GM21619 (cell line): ENCODE data around the gene SMIM1.

Source experiments
- ATAC-seq: cut with Tn5 transposase; IDR thresholded peaks from one replicate; pipeline ENCODE4 v1.9.1; 2021; ENCODE audit not compliant: unreplicated experiment

Gene SMIM1

DNA sequence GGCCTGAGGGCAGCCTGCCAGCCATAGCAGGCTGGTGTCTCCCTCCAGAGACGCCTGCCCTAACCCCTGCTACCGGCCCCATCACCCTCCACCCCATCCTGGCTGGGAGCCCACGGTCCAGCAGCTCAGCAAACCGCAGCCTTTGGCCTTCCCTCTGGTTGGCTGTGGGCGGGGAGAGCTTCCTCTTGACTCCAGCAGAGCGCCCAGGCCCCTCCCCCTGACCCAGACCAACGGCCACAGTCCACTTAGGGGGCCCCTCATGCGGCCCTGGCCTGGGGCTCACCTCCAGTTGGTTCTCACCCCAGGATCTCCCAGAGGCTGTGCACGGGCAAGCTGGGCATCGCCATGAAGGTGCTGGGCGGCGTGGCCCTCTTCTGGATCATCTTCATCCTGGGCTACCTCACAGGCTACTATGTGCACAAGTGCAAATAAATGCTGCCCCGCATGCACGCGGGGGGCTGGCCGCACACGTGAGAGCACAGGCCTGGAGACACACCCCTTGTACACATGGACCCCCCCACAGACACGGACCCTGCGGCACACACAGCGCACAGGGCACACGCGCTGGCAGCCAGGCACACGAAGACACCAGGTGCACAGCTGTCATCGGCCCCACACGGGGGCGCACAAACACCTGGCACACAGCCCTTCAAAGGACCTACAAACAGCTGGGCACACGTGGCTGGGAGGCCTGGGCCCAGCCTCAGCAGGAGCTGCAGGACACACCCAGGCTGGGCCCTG, 3.1 kb downstream of the SMIM1 start:
- peak; percentile 38 for ATAC-seq

DNA sequence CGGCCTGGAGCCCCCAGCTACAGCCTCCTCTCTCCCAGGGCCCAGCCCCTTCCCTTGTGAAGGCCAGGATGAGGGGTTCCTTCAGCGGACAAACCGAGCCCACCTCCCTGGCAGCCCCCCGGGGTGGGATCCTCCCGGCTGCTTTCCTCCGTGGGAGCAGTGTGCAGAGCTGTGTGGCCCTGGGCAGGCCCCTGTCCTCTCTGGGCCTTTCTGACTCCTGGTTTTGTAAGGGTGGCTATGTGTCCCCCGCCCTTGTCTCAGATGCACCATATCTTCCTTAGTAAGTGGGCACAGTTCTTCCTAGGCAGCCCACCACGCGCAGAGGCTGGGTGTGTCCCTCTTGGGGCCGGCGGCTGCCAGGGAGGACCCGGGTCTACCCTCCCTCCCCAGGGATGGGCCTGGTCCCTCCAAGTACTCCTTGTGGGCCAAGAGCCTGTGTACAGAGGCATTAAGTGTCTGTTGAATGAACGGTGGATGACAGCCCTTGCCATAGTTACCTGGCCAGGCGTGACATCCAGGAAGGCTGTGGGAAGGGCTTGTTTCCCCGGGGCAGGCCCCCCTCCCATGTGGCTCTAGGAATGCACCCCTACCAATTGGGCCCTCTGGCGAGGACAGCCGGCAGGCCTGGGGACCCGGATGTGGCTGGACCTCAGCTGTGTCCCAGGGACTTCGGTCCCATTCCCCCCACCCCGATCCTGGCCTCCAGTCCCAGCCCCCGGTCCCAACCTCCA, 3.8 kb downstream of the SMIM1 start:
- no peak for ATAC-seq

DNA sequence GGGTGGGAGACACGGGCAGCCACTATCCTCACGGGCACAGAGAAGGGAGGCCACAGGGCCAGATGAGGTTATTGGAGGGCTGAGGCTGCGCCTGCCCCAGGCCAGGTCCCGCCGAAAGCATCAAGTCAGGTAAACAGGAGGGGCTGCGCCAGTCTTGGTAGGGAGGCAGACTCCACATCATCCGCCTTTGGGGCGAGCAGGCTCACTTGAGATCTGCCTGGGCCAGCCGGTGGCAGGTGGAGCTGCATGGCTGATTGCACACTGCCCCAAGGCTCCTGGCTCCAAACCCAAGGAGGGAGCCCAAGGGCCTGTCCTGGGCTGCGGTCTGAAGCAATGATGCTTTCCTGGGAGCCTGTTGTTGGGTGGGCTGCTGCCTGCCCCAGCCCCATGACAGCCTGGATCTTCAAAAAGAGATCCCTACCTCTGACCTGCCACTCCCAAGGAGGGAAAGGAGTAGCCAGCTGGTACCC, 4.6 kb downstream of the SMIM1 start:
- no peak for ATAC-seq

DNA sequence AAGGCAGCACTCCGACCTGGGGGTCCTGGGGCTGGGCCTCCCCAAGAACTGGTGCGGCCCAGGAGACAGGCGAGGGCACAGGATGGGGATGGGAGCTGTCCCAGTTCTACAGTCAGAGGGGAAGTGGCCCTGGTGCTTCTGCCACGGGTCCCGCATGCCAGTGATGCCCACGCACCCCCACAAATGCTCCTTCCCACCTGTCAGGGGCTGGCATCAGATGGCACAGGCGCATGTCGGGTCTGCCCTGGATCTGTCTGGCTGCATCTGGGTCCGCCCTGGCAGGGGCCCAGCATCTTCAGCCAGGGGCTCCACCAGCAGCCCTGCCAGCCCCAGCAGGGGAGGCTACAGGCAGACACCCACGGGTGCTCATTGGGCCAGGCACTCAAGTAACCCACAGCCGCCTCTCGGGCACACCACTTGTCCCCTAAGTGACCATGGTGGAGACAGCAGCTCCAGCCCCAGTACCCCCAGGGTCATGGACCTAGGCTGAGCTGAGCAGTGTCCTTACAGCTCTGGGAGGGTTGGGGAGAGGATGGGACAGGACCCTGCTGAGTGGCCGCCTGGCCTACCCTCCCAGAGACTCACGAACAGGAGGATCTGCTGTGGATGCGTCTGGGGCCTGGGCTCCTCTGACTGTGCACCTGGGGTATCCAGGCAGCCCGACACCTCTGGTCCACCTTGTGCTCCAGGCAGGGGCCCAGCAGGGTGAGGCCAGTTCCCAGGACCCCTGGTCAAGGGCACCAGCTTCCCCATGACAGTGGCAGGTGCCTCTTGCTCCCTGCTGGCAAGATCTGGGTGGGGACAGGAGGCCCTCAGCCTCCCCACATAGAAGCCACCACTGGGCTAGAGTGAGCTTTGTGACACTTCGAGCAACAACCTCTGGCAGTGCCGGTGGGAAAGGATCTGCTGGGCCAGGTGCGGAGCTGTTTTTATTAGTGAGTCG, 5.4 kb downstream of the SMIM1 start:
- no peak for ATAC-seq

DNA sequence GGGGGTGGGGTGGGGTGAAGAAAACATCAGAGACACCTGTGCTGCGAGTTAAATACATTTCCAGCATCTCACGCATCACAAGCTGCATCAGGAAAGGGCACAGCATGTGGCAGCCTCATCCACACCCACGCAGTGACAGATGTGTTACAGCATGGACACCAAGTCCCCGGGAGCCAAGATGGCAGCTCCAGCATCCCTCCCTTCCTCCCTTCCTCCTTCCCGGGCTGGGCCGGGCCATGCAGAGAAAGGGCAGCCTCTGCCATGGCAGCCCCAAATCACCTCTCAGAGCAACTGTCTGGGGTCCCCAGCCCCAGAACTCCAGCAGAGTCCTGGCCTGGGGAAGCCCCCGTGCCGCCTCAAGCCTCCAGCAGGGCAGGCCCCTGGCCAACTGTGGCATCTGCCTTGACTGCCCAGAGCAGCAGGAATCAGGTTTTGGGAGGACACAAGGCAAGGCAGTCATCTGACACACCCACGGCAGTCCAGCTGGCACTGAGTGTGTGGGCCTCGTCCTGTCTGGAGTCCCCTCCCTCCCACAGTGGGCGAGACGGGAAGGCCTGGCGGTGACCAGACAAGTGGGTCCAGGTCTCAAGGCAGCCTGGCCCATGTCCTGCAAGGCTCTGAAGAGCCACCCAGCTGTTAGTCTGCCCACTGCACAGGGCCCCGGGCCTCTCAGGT, 6.2 kb downstream of the SMIM1 start:
- ATAC-seq: no peak

DNA sequence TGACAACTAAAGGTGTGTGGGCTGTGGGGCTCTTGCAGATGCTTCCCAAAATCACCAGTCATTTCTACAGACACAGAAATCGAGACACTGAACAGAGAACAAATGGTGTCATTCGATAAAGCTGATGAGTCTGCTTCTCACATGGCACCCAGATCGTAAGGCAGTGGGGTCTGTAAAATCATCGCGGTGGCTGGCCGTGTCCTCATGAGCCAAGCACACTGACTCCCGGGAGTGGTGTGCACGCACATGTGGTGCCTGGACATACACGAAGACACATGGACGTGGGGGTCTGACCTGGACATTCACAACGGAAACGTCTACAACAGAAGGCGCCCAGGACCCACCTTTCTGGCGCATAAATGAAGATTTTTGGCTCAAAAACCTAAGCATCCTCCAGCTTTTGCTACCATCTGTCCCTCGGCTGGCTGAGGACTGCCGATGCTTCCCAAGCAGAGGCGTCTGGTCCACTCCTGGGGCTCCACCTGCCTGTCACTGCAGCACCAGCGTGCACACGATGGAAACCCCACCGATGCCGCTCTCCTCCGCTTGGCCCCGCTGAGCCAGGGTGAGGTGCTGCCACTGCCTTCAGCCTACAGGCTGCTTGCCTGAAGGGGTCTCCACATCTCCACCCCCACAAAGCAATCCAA, 6.8 kb downstream of the SMIM1 start:
- ATAC-seq: no peak

DNA sequence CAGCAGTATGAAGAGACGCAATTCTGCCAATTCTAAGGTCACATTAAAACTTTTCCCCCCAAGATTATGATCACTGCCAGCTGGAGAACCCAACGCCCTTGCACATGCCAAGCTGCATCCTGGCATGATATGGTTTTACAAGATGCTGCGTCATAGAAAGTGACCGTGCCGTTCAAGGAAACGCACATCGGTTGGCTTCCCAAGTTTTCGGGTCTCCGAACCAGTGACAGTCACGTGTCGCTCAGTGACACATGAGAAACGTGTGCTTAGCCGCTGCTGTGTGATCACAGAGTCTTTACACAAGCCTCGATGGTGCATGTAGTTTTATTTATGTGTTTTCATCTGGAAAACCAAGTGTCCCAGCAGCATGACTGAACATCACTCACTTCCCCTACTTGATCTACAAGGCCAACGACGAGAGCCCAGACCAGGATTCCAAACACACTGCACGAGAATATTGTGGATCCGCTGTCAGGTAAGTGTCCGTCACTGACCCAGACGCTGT, 7.4 kb downstream of the SMIM1 start:
- no peak for ATAC-seq

DNA sequence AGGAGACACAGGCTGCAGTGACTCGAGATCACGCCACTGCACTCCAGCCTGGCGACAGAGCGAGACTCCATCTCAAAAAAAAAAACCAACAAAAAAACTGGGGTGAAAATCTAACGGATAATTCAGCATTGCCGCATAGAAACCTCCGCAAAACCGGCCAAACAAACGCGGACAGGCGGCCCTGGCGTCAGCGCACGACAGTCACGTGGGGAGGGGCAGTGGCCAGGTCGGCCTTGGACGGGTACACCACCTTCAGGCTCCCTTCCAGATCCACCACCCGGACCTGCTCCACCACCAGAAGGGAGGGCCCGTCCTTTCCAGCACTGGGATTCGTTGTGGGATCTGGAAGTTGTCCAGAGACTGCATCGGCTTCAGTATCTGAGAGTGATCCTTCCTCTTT, 8.4 kb downstream of the SMIM1 start:
- no peak for ATAC-seq

DNA sequence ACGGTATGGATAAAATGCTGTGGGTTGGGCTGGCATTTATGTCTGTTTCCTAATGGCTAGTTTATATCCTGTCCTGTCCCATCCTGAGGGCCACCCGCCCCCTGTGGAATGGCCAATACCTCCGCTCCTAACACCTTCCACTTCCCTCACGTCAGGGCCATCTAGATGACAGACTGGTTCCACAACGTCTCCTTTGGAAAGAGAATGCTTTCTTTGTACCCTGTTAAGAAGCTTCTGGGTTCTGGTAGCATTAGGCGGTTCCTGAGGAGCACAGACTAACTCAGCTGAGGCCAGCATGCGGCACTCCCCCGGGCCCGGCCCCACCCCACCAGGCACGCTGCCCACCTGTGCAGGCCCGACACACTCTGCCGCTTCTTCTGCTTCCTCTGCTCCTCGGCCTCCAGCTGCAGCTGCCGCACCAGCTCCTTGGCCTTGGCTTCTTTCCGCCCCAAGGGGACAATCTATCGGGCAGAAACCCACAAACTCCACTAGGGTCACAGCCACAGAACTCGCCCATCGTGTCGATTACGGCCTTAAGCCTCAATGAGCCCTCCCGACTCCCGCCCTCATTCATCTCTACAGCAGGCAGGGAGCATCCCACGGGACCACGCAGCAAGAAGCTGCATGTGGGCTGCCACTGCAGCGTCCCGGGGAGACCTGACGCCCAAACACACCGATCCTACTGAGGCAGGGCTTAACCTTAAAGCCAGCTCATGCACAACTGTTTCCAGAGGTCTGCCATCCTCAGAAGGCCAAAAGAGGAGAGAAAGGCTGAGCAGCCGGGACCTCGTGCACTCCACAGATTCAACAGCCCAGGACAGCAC, 11.3 kb downstream of the SMIM1 start:
- no peak for ATAC-seq

DNA sequence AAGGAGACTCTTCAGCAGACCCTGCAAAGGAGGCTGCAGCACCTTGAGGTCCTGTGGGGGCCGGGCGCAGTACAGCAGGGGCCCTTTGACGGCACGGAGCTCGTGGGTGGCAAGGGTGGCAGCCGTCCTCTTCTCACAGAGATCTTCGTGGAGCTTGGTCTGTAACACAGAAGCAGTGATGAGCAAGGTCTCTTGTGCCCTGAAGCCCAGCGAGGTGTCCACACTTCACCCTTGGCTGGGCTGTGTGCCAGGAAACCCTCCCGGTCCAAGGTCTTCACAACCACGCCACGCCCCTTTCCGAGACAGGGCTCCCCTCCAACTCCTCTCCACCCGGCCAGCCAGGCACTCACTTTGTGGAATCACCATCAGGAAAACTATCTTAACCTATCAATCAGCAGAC, 12.5 kb downstream of the SMIM1 start:
- no peak for ATAC-seq

DNA sequence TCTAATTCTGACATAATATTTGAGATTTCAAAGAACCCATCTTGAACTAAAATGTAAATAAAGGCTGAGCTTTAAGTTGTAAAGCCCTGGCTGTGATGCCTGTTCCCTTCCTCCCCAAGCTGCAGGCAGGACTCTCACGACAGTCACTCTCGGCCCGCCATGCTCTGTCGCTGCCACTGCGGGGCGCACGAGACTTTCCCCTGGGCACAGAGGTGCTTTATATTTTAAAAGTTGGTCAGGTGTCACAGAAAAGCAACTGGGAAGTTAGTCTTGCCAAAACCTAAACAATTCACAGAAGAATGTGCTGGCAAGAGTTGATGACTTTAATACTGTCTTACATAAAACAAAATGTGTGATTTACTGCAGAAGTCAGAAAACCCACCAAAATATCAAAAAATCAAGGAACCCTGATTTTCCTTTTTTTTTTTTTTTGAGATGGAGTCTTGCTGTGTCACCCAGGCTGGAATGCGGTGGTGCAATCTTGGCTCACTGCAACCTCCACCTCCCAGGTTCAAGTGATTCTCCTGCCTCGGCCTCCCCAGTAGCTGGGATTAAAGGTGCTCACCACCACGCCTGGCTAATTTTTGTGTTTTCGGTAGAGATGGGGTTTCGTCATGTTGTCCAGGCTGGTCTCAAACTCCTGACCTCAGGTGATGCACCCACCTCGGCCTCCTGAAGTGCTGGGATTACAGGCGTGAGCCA, 13.1 kb downstream of the SMIM1 start:
- no peak for ATAC-seq

DNA sequence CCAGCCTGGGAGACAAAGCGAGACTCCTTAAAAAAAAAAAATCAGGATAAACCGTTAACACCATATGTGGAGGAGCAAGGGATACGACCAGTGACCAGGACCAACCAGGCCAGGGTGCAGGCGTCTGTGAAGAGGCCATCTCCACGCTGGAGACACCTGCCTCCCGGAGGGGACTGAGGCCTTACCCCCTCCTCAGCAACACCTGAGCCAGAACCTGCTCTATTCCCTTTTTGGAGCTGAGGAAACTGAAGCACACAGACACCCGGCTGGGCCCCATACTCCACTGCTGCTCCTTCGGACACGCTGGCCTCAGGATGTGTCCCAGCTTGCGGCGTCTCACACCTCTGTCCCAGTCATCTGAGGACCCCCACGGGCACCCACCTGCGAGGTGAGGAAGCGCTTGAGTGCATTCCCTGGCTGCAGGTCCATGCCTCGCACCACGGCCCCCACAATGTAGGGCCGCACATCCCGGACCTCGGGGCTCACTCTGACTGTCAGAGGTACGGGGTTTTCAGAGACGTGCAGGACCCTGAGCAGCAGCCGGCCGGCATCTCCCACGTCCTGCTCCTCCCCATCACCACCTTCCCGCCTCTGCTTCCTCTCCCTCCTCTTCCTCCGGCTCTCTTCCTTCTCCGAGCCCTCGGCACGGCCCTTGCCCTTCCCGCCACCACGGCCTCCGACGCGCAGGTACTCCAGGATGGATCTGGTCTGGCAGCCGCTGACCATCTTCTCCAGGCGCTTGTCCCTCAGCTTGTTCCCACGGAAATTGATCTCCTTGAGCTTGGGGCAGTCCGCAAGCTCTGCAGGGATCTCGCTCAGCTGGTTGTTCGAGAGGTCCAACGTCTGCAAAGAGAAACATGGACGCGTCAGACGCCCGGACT, 14.2 kb downstream of the SMIM1 start:
- ATAC-seq: no peak

DNA sequence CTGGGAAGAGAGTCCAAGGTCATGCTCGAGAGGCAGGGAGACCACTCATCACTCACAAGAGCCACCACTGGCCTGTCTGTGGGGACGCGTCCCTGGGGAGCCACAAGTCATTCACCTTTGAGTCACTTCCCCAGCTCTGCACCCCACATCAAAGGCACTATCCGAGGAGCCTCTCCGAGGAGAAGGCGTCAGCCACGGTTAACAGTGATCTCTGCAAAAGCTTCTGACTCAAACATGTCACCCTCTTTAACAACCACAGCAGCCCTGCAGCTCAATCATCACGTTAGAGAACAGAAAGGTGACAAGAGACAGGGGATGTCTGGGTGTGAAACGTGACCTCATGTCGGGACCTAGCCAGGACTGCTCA, 14.8 kb downstream of the SMIM1 start:
- no peak for ATAC-seq

DNA sequence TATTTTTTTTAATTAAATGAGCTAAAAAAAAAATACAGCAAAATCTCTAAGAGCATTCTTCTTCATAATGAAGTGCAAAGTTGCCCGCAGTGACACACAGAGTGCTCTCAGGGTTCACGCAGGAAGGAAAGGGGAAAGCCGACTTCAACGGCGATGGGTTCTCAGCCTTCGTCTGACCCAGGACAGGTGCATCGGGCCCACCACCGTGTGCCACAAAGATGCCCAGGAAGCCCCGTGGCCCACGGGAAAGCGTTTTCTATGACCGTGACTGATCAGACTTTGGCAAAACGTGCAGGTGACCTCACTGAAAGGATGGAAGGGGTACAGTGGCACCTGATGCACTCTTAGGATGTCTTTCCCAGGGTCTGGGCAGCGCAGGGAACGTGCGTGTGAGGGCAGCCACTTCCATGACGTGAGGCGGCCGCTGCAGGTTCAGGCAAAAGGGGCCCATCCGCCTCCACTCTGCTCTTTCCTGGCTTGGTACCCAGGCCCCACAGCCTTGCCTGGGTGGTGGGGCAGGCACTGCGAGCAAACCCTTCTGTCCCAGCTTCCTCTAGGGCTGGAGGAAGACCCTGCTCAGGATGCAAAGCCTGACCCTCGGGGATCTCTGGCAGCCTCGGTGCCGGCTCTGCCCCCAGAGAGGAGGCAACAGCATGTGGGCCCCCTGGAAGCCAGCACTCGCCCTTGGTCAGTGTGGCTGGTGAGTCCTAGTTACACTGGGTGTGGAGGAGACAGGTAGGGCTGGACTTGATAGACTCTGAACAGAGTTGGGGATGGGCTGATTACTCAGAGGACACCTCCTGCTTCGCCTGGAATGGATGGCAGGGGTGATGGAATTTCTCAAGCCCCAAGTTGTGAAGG, 15.4 kb downstream of the SMIM1 start:
- ATAC-seq: no peak

DNA sequence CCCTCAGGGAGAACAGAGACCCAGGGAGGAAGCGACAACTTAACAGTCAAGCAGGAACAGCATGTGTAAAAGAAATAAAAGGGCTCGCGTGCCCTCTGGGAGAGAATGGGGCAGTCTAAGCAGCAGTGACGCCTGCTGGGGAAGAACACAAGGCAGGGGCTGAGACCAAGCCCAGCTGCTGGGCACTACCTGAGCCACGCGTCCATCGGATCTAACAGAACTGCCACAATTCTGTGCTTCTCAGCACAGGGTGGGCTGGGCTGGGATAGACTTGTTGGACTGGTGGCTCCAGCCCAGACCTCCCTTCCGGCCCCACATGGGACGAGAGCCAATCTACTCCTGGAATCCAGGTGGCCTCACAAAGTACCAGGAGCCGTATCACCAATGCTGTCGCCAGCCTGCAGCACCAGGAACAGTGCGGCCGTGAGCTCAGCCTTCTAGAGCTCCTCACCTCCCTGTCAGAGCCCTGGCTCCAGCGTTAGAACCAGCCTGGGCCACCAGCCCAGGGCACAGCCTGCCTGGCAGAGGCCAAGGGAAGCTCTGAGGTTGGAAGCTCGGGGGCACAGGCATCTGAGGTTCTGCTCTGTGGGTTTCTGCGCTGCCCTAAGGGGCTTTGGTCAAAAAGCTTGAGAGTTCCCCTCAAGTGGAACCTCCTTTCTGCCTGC, 16.3 kb downstream of the SMIM1 start:
- no peak for ATAC-seq
